HepG2 (cell line): ENCODE data around the gene XRCC1. TPM values are rescaled to one million over a fixed set of nuclear protein-coding genes. Genes with fewer than 3 reads are reported as not detected.

Source experiments
- DNMT3B ChIP-seq: conservative IDR thresholded peaks from 2 replicates; pipeline ENCODE4 v1.6.1; 2016; ENCODE audit warnings: missing biosample characterization, control low read depth
- JUNB ChIP-seq: sonication (generic); formaldehyde crosslinking; IDR thresholded peaks from 2 replicates; pipeline ENCODE4 v1.8.0; 2022; ENCODE audit warnings: missing genetic modification reagents, mild to moderate bottlenecking, borderline replicate concordance
- KDM1A ChIP-seq: IDR thresholded peaks from 2 replicates; pipeline ENCODE4 v1.6.1; 2016; ENCODE audit warnings: missing compliant biosample characterization
- KLF16 ChIP-seq, 2 experiments: sonication (generic) in 1 of 2; formaldehyde crosslinking in 1 of 2; IDR thresholded peaks; 2 replicates each; pipeline versions ENCODE4 v1.6.1 to v1.8.0; 2016 to 2023; ENCODE audit warnings: missing genetic modification reagents in 2 of 2, missing compliant biosample characterization in 1 of 2
- MTF2 ChIP-seq: sonication (generic); formaldehyde crosslinking; IDR thresholded peaks from 2 replicates; pipeline ENCODE4 v1.5.0; 2020; ENCODE audit warnings: missing genetic modification reagents, borderline replicate concordance
- PRPF4 ChIP-seq: fragments of 200-400 bp; formaldehyde crosslinking; IDR thresholded peaks from 2 replicates; pipeline ENCODE4 v1.6.1; 2016; ENCODE audit warnings: low read length, low read depth; ENCODE audit not compliant: poor library complexity, severe bottlenecking
- STAG1 ChIP-seq: sonication (generic); formaldehyde crosslinking; IDR thresholded peaks from 2 replicates; pipeline ENCODE4 v1.4.0; 2020; ENCODE audit warnings: missing genetic modification reagents
- ZBTB2 ChIP-seq: sonication (generic); formaldehyde crosslinking; IDR thresholded peaks from 2 replicates; pipeline ENCODE4 v1.8.0; 2022; ENCODE audit warnings: low read depth, missing genetic modification reagents
- ZMYM3 ChIP-seq: sonication (generic); formaldehyde crosslinking; IDR thresholded peaks from 2 replicates; pipeline ENCODE4 v1.5.1; 2020; ENCODE audit warnings: mild to moderate bottlenecking, missing genetic modification reagents
- ZNF207 ChIP-seq: fragments of 450-650 bp; IDR thresholded peaks from 2 replicates; pipeline ENCODE4 v1.6.1; 2016; ENCODE audit warnings: antibody characterized with exemption, borderline replicate concordance
- ZNF282 ChIP-seq: fragments of 450-650 bp; IDR thresholded peaks from 2 replicates; pipeline ENCODE4 v1.6.1; 2018; ENCODE audit not compliant: partially characterized antibody
- ZNF296 ChIP-seq: sonication (generic); formaldehyde crosslinking; conservative IDR thresholded peaks from 2 replicates; pipeline ENCODE4 v1.5.0; 2020; ENCODE audit warnings: mild to moderate bottlenecking, missing genetic modification reagents
- ZNF34 ChIP-seq: sonication (generic); formaldehyde crosslinking; IDR thresholded peaks from 2 replicates; pipeline ENCODE4 v1.4.0; 2020; ENCODE audit warnings: mild to moderate bottlenecking, missing genetic modification reagents, borderline replicate concordance
- ZNF563 ChIP-seq: sonication (generic); formaldehyde crosslinking; IDR thresholded peaks from 2 replicates; pipeline ENCODE4 v1.8.0; 2022; ENCODE audit warnings: mild to moderate bottlenecking, moderate library complexity, missing genetic modification reagents
- ZNF605 ChIP-seq: sonication (generic); formaldehyde crosslinking; IDR thresholded peaks from 2 replicates; pipeline ENCODE4 v1.8.0; 2022; ENCODE audit warnings: mild to moderate bottlenecking, missing genetic modification reagents
- ZNF674 ChIP-seq: sonication (generic); formaldehyde crosslinking; IDR thresholded peaks from 2 replicates; pipeline ENCODE4 v1.5.0; 2020; ENCODE audit warnings: low read depth, mild to moderate bottlenecking, missing genetic modification reagents
- ZNF83 ChIP-seq: sonication (generic); formaldehyde crosslinking; IDR thresholded peaks from 2 replicates; pipeline ENCODE4 v1.4.0; 2020; ENCODE audit warnings: missing genetic modification reagents, mild to moderate bottlenecking, borderline replicate concordance
- polyA plus RNA-seq, 8 experiments: library from polyadenylated mRNA; depleted of rRNA in 3 of 8; stranded (reverse) in 7 of 8; unstranded in 1 of 8; fragments of >200 nt; fragmentation: Illumina TruSeq in 4 of 8; extraction: Trizol in 4 of 8; gene quantifications; 2 replicates each; pipeline versions ENCODE4 v1.2.1 to v1.2.3, GENCODE V29; 2011 to 2016; ENCODE audit warnings: low read depth in 4 of 8, missing spikeins in 1 of 8, mixed read lengths in 1 of 8; ENCODE audit not compliant: insufficient read depth in 1 of 8
- total RNA-seq, 5 experiments: library from RNA; depleted of rRNA; stranded (reverse); fragments of >200 nt; fragmentation: Illumina TruSeq; extraction: Trizol; gene quantifications; 2 replicates each; pipeline ENCODE4 v1.2.3, GENCODE V29; 2016; ENCODE audit warnings: low read depth in 1 of 5
- TF ChIP-seq, protein P1 (sequence below): sonication (generic); formaldehyde crosslinking; IDR thresholded peaks from 2 replicates; pipeline ENCODE4 v1.8.1; 2023; ENCODE audit warnings: mild to moderate bottlenecking, missing genetic modification reagents, borderline replicate concordance
- TF ChIP-seq, protein P2 (sequence below): sonication (generic); formaldehyde crosslinking; IDR thresholded peaks from 2 replicates; pipeline ENCODE4; 2020; ENCODE audit warnings: missing genetic modification reagents, mild to moderate bottlenecking, borderline replicate concordance
- TF ChIP-seq, protein P3 (sequence below): sonication (generic); formaldehyde crosslinking; conservative IDR thresholded peaks from 2 replicates; pipeline ENCODE4 v1.8.0; 2022; ENCODE audit warnings: mild to moderate bottlenecking, moderate library complexity, missing genetic modification reagents

The XRCC1 gene
- total and polyA plus RNA-seq, 2 of the 13 experiments (the other 11 are each of a cell fraction or from before 2014, with no cell fraction given): 24.7 to 26.3 TPM

DNA sequence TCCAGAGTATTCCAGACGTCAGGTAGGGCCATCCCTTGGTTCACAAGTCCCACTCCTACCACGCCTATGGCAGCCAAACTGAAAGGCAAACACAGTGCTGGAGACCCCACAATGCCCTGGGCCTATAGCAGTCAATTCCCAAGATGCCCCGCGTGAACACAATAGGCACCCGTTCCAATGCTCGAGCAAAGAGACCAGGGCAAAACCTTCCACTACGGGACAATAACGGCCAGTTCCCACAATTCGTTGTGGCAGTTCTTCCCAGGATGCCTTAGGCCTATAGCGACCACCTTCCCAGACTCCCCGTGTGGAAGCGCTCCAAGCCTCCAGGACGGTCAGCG lies 43.6 kb upstream of the XRCC1 start (continued):
- TF ChIP-seq, protein P1, sequence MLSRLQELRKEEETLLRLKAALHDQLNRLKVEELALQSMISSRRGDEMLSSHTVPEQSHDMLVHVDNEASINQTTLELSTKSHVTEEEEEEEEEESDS: no peak; the same call in 1 of the 2 replicates
- TF ChIP-seq DNMT3B (CRISPR knock-in tag) (no peak), ZNF282 (no peak), ZNF563 (CRISPR knock-in tag) (no peak), KDM1A (CRISPR knock-in tag) (no peak), MTF2 (CRISPR knock-in tag) (no peak), ZMYM3 (CRISPR knock-in tag) (no peak), ZNF605 (CRISPR knock-in tag) (peak; percentile 77; the same call in 1 of the 2 replicates), ZNF83 (no peak), ZNF34 (CRISPR knock-in tag) (no peak), ZNF207 (no peak), ZNF296 (CRISPR knock-in tag) (no peak), PRPF4 (no peak), STAG1 (CRISPR knock-in tag) (no peak), ZNF674 (CRISPR knock-in tag) (no peak), ZBTB2 (CRISPR knock-in tag) (no peak), JUNB (CRISPR knock-in tag) (no peak), KLF16 (CRISPR knock-in tag; IDR thresholded peaks at IDR 0.05) (no peak)
- TF ChIP-seq, protein P2, sequence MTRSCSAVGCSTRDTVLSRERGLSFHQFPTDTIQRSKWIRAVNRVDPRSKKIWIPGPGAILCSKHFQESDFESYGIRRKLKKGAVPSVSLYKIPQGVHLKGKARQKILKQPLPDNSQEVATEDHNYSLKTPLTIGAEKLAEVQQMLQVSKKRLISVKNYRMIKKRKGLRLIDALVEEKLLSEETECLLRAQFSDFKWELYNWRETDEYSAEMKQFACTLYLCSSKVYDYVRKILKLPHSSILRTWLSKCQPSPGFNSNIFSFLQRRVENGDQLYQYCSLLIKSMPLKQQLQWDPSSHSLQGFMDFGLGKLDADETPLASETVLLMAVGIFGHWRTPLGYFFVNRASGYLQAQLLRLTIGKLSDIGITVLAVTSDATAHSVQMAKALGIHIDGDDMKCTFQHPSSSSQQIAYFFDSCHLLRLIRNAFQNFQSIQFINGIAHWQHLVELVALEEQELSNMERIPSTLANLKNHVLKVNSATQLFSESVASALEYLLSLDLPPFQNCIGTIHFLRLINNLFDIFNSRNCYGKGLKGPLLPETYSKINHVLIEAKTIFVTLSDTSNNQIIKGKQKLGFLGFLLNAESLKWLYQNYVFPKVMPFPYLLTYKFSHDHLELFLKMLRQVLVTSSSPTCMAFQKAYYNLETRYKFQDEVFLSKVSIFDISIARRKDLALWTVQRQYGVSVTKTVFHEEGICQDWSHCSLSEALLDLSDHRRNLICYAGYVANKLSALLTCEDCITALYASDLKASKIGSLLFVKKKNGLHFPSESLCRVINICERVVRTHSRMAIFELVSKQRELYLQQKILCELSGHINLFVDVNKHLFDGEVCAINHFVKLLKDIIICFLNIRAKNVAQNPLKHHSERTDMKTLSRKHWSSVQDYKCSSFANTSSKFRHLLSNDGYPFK (CRISPR knock-in tag): no peak
- TF ChIP-seq, protein P3, sequence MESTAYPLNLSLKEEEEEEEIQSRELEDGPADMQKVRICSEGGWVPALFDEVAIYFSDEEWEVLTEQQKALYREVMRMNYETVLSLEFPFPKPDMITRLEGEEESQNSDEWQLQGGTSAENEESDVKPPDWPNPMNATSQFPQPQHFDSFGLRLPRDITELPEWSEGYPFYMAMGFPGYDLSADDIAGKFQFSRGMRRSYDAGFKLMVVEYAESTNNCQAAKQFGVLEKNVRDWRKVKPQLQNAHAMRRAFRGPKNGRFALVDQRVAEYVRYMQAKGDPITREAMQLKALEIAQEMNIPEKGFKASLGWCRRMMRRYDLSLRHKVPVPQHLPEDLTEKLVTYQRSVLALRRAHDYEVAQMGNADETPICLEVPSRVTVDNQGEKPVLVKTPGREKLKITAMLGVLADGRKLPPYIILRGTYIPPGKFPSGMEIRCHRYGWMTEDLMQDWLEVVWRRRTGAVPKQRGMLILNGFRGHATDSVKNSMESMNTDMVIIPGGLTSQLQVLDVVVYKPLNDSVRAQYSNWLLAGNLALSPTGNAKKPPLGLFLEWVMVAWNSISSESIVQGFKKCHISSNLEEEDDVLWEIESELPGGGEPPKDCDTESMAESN (CRISPR knock-in tag): no peak
